GM23248 (cell line): ENCODE measurements around the gene AGO4. TPM values are rescaled to one million over a fixed set of nuclear protein-coding genes. Genes with fewer than 3 reads are reported as not detected.

ENCODE experiments used
- DNase-seq: peaks from one replicate; pipeline ENCODE4 v3.0.0-alpha.2; 2015
- H2AFZ ChIP-seq: fragments of 200-600 bp; sonication (generic); 2 replicates; pipeline ENCODE4 v1.6.1; 2016; ENCODE audit warnings: antibody characterized with exemption
- H3F3A ChIP-seq: fragments of 200-600 bp; sonication (generic); 2 replicates; pipeline ENCODE4 v1.6.1; 2016; ENCODE audit warnings: mild to moderate bottlenecking, antibody characterized with exemption, mixed run types; ENCODE audit not compliant: insufficient read depth
- H3K27ac ChIP-seq: fragments of 200-600 bp; sonication (generic); 2 replicates; pipeline ENCODE4 v1.5.1; 2016; ENCODE audit warnings: mild to moderate bottlenecking
- H3K27me3 ChIP-seq: fragments of 200-600 bp; sonication (generic); replicated peaks from 2 replicates; pipeline ENCODE4 v1.6.1; 2016; ENCODE audit warnings: mild to moderate bottlenecking; ENCODE audit not compliant: insufficient read depth
- H3K36me3 ChIP-seq: fragments of 200-600 bp; sonication (generic); 2 replicates; pipeline ENCODE4 v1.6.1; 2016; ENCODE audit warnings: low read depth, mild to moderate bottlenecking
- H3K4me1 ChIP-seq: fragments of 200-600 bp; sonication (generic); 2 replicates; pipeline ENCODE4 v1.6.1; 2016; ENCODE audit warnings: mild to moderate bottlenecking; ENCODE audit not compliant: insufficient read depth
- H3K4me2 ChIP-seq: fragments of 200-600 bp; sonication (generic); one replicate; pipeline ENCODE4 v1.6.1; 2016; ENCODE audit warnings: mild to moderate bottlenecking; ENCODE audit not compliant: unreplicated experiment
- H3K4me3 ChIP-seq: fragments of 200-600 bp; sonication (generic); 2 replicates; pipeline ENCODE4 v1.5.1; 2016; ENCODE audit warnings: mild to moderate bottlenecking
- H3K79me2 ChIP-seq: fragments of 200-600 bp; sonication (generic); 2 replicates; pipeline ENCODE4 v1.6.1; 2016; ENCODE audit warnings: mild to moderate bottlenecking; ENCODE audit not compliant: insufficient read depth
- H3K9ac ChIP-seq: fragments of 200-600 bp; sonication (generic); 2 replicates; pipeline ENCODE4 v1.6.1; 2016; ENCODE audit warnings: mild to moderate bottlenecking
- H3K9me2 ChIP-seq: fragments of 200-600 bp; sonication (generic); 2 replicates; pipeline ENCODE4 v1.6.1; 2016; ENCODE audit warnings: mixed run types, mild to moderate bottlenecking, moderate library complexity; ENCODE audit not compliant: insufficient read depth
- H3K9me3 ChIP-seq: fragments of 200-600 bp; sonication (generic); one replicate; pipeline ENCODE4 v1.6.1; 2017; ENCODE audit warnings: low read depth
- H4K20me1 ChIP-seq: fragments of 200-600 bp; sonication (generic); 2 replicates; pipeline ENCODE4 v1.6.0; 2016; ENCODE audit not compliant: insufficient read depth
- EZH2 ChIP-seq: fragments of 200-600 bp; sonication (generic); IDR thresholded peaks from 2 replicates; pipeline ENCODE4 v1.6.1; 2018; ENCODE audit warnings: antibody characterized with exemption, mild to moderate bottlenecking; ENCODE audit not compliant: insufficient read depth, poor library complexity, severe bottlenecking
- EZH2phosphoT487 ChIP-seq: fragments of 200-600 bp; sonication (generic); IDR thresholded peaks from 2 replicates; pipeline ENCODE4 v1.6.1; 2018; ENCODE audit warnings: antibody characterized with exemption, moderate library complexity, mild to moderate bottlenecking, low read depth; ENCODE audit not compliant: insufficient read depth
- WGBS, 2 experiments: methylation state at CpG; one replicate each; pipeline ENCODE4 v1.1.6; 2015 to 2017; ENCODE audit warnings: low lambda C conversion rate in 2 of 2, low coverage in 1 of 2; ENCODE audit errors: missing lambda C conversion rate in 2 of 2; 5-methylcytosine and 5-hydroxymethylcytosine counted together
- in situ Hi-C: fragments of 300-500 bp; cut with MboI; formaldehyde crosslinking; loops from 2 replicates; pipeline ENCODE4 v1.15.0; 2020
- polyA plus RNA-seq: library from polyadenylated mRNA; unstranded; fragments of >200 nt; fragmentation: Nextera tagmentation; extraction: Ambion mirVana; gene quantifications from 2 replicates; pipeline ENCODE4 v1.2.1, GENCODE V29; 2016
- total RNA-seq: library from RNA; depleted of rRNA; stranded (reverse); fragments of >200 nt; shearing (Covaris generic); gene quantifications from 2 replicates; pipeline ENCODE4 v1.2.3, GENCODE V29; 2014

The AGO4 gene
- total and polyA plus RNA-seq, 2 experiments from 2014 or later: 4.4 to 6.4 TPM

GRCh38 chr1:35852241-35852640, 44.4 kb downstream of the AGO4 start:
- 0 out of 2 replicates have a peak, but pooled peaks cover 9% of the 10 kb centered on the region for H3K4me1 ChIP-seq
- no peaks in the 10 kb centered on the region for H3K79me2 ChIP-seq
- no peak overlapping the region for H3K4me2 ChIP-seq
- H3K27me3 ChIP-seq: no peaks in the 10 kb centered on the region
- H3K9me3 ChIP-seq: no peaks in the 10 kb centered on the region
- no peak overlapping the region for H2AFZ ChIP-seq
- DNase-seq: no peak
- no peak overlapping the region for H3K9ac ChIP-seq
- in situ Hi-C loops: no loop called here
- no peak overlapping the region for H3K27ac ChIP-seq
- 0 out of 2 replicates have a peak, but pooled peaks cover 11% of the 10 kb centered on the region for H3F3A ChIP-seq
- H3K36me3 ChIP-seq: peaks cover 26% of the 10 kb centered on the region
- H3K4me3 ChIP-seq: no peak overlapping the region
- no peaks in the 10 kb centered on the region for H3K9me2 ChIP-seq
- WGBS, 2 experiments: 46 to 50% methylated on average over 2 of the region's 2 CpGs
- no peak for TF ChIP-seq EZH2
- TF ChIP-seq EZH2phosphoT487: no peak
- no peaks in the 10 kb centered on the region for H4K20me1 ChIP-seq

GRCh38 chr1:35854989-35855700, 47.3 kb downstream of the AGO4 start:
- no peak overlapping the region for H3K4me3 ChIP-seq
- no peaks in the 10 kb centered on the region for H3K9me2 ChIP-seq
- peaks cover 20% of the 10 kb centered on the region for H3K36me3 ChIP-seq
- no peaks in the 10 kb centered on the region for H3K9me3 ChIP-seq
- WGBS, 2 experiments: 69 to 71% methylated on average over 9 of the region's 9 CpGs
- H3K27ac ChIP-seq: no peak overlapping the region
- no peak overlapping the region for H3K4me2 ChIP-seq
- no peaks in the 10 kb centered on the region for H4K20me1 ChIP-seq
- no peak overlapping the region for H2AFZ ChIP-seq
- DNase-seq: no peak
- no peak overlapping the region for H3K9ac ChIP-seq
- no peak for TF ChIP-seq EZH2phosphoT487
- no peak for TF ChIP-seq EZH2
- H3F3A ChIP-seq: 0 out of 2 replicates have a peak, but pooled peaks cover 11% of the 10 kb centered on the region
- H3K27me3 ChIP-seq: no peaks in the 10 kb centered on the region
- H3K79me2 ChIP-seq: no peaks in the 10 kb centered on the region
- in situ Hi-C loops: no loop called here
- H3K4me1 ChIP-seq: 0 out of 2 replicates have a peak, but pooled peaks cover 9% of the 10 kb centered on the region

GRCh38 chr1:35856964-35857363, 49.1 kb downstream of the AGO4 start:
- no peaks in the 10 kb centered on the region for H4K20me1 ChIP-seq
- H3K4me3 ChIP-seq: no peak overlapping the region
- no peak overlapping the region for H3K27ac ChIP-seq
- WGBS, 2 experiments: 41 to 56% methylated on average over 1 of the region's 1 CpG
- H3K9me3 ChIP-seq: no peaks in the 10 kb centered on the region
- H2AFZ ChIP-seq: no peak overlapping the region
- H3K27me3 ChIP-seq: no peaks in the 10 kb centered on the region
- no peak for DNase-seq
- H3K36me3 ChIP-seq: peaks cover 11% of the 10 kb centered on the region; the same call in 1 of the 2 replicates
- no peaks in the 10 kb centered on the region for H3K4me1 ChIP-seq
- in situ Hi-C loops: no loop called here
- H3K9me2 ChIP-seq: no peaks in the 10 kb centered on the region
- 0 out of 2 replicates have a peak, but pooled peaks cover under 1% of the 10 kb centered on the region for H3F3A ChIP-seq
- H3K9ac ChIP-seq: no peak overlapping the region
- H3K79me2 ChIP-seq: no peaks in the 10 kb centered on the region
- TF ChIP-seq EZH2phosphoT487: no peak
- TF ChIP-seq EZH2: no peak
- H3K4me2 ChIP-seq: no peak overlapping the region

DNA sequence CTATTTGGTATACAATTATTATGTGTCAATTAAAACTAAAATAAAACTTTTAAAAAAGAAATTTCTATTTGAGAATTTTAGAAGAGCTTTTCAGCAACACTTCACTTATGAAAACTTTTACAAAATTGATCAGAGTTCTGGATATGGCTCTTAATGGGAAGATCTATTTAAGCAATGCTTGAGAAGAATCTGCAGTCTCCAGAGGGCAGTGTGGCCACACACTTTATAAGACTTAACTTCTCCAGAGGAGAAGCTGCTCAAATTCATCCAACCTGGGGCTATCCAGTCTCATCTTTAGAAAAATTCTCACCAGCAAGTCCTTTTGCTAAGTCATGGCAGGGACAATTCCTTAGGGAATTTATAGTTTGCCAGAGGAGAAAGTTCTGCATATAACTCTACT, 50.0 kb downstream of the AGO4 start:
- peak; percentile 30 for DNase-seq
- Histone ChIP-seq H3K27ac (no peak overlapping the region), H3K4me1 (no peaks in the 10 kb centered on the region), H3F3A (no peaks in the 10 kb centered on the region), H2AFZ (no peak overlapping the region), H3K9ac (no peak overlapping the region), H3K79me2 (no peaks in the 10 kb centered on the region), H4K20me1 (no peaks in the 10 kb centered on the region), H3K9me3 (no peaks in the 10 kb centered on the region), H3K4me2 (no peak overlapping the region), H3K9me2 (no peaks in the 10 kb centered on the region), H3K4me3 (no peak overlapping the region), H3K27me3 (no peaks in the 10 kb centered on the region), H3K36me3 (peaks cover 11% of the 10 kb centered on the region; the same call in 1 of the 2 replicates)
- no peak for TF ChIP-seq EZH2
- TF ChIP-seq EZH2phosphoT487: no peak
- in situ Hi-C loops: no loop called here

GRCh38 chr1:35860696-35861095, 52.9 kb downstream of the AGO4 start:
- Histone ChIP-seq H3K27ac (no peak overlapping the region), H3K9me3 (no peaks in the 10 kb centered on the region), H3K4me1 (no peaks in the 10 kb centered on the region), H3F3A (no peaks in the 10 kb centered on the region), H2AFZ (no peak overlapping the region), H3K9ac (no peak overlapping the region), H4K20me1 (no peaks in the 10 kb centered on the region), H3K9me2 (no peaks in the 10 kb centered on the region), H3K4me2 (no peak overlapping the region), H3K36me3 (no peaks in the 10 kb centered on the region), H3K27me3 (no peaks in the 10 kb centered on the region), H3K79me2 (no peaks in the 10 kb centered on the region), H3K4me3 (no peak overlapping the region)
- in situ Hi-C loops: no loop called here
- DNase-seq: no peak
- TF ChIP-seq EZH2 (no peak), EZH2phosphoT487 (no peak)
- 87 to 90% methylated on average over 3 of the region's 3 CpGs for WGBS, 2 experiments
